ENCODE measurements around the gene TRIM45. TPM values are rescaled to one million over a fixed set of nuclear protein-coding genes. Genes with fewer than 3 reads are reported as not detected.

TRIM45 gene
- total RNA-seq, 1 donor from 2014 or later = 0.25 TPM

DNA sequence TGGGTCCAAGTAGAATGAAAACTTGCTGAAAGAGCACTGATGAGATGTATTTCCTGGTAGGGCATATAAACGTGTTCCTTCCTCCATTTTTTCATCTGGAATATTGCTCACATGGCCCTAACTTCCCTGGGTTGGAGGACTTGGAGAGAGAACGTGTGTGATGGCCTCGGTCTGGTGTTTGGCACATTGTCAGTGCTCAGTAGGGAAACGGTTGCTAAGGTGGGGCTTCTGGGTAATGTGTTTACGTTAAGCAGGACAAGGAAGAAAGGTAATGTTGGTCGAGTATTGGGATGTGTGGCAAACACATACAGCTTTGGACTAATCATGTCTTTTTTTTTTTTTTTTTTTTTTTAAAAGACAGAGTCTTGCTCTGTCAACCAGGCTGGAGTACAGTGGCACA, 55.2 kb downstream of the TRIM45 start:
- intact Hi-C loops (cut with micrococcal nuclease) = loop anchor here (5.0 to 10.0 kb wide), 2 partner anchors 216 to 468 kb away; no protein-coding TSS in a partner anchor

GRCh38 chr1:117061986-117062415, 59.5 kb downstream of the TRIM45 start:
- intact Hi-C loops (cut with micrococcal nuclease) = loop anchor here (2.0 to 10.0 kb wide), 11 partner anchors 33 to 925 kb away; partner anchors contain the start of genes CD2 and TRIM45

Other genes with a start within 250 kb of the TRIM45 start
- 15.0 and 15.3 TPM in 2 replicates for gene PTGFRN, start 211.8 kb downstream of the TRIM45 start, total RNA-seq
- 1.9 and 2.3 TPM in 2 replicates for gene CD101, start 120.0 kb downstream of the TRIM45 start, total RNA-seq
- 83.2 and 83.7 TPM in 2 replicates for gene TTF2, start 61.4 kb downstream of the TRIM45 start, total RNA-seq
- not detected in 2 replicates for gene VTCN1, start 89.2 kb upstream of the TRIM45 start, total RNA-seq
- 43.2 and 44.6 TPM in 2 replicates for gene MAN1A2, start 245.7 kb upstream of the TRIM45 start, total RNA-seq

All from T-helper 1 cell treated with Interleukin-12 subunit alpha and Interleukin-12 subunit beta and Interleukin-4 antibody, amounts not matched to agents 30 ng/mL and 1 ng/mL, for 36 hours (primary cell).